WI38 (cell line): ENCODE data around the gene AKR1C2.
"Not testable (repeated sequence)": the region's sequence is repeated elsewhere in the genome, so short reads cannot be mapped to it uniquely, and the experiment has no call there.

Experiments
- H3K4me3 ChIP-seq: 2 replicates; pipeline ENCODE4 v1.5.1; 2011; ENCODE audit warnings: low read depth, mild to moderate bottlenecking, control low read depth, low read length
- CTCF ChIP-seq: IDR thresholded peaks from 2 replicates; pipeline ENCODE4 v1.5.1; 2012; ENCODE audit warnings: low read depth, mild to moderate bottlenecking, control low read depth, low read length

AKR1C2 gene

GRCh38 chr10:4965763-4966162, 37.9 kb downstream of the AKR1C2 start:
- not testable (repeated sequence) for H3K4me3 ChIP-seq

- H3K4me3 ChIP-seq: not testable (repeated sequence)
Measured at GRCh38 chr10:4963815-4964154, 39.9 kb downstream of the AKR1C2 start.

GRCh38 chr10:4962876-4963814, 40.5 kb downstream of the AKR1C2 start, which contains the start of gene AKR1C1:
AKR1C1 (plus strand) TSS chr10:4963415; CDS start chr10:4963445, 30 bp downstream.
- H3K4me3 ChIP-seq: not testable (repeated sequence)

- not testable (repeated sequence) for H3K4me3 ChIP-seq
Measured at GRCh38 chr10:4962308-4962707, 41.3 kb downstream of the AKR1C2 start.

- not testable (repeated sequence) for H3K4me3 ChIP-seq
Measured at GRCh38 chr10:4961558-4961957, 42.1 kb downstream of the AKR1C2 start.

- H3K4me3 ChIP-seq: not testable (repeated sequence)
Measured at GRCh38 chr10:4956955-4957645, 46.6 kb downstream of the AKR1C2 start.

GRCh38 chr10:4956088-4956487, 47.6 kb downstream of the AKR1C2 start:
- not testable (repeated sequence) for H3K4me3 ChIP-seq

GRCh38 chr10:4953405-4953804, 50.3 kb downstream of the AKR1C2 start:
- no peak for TF ChIP-seq CTCF

GRCh38 chr10:4951512-4952162, 52.0 kb downstream of the AKR1C2 start:
- not testable (repeated sequence) for H3K4me3 ChIP-seq

More at GRCh38 chr10:4953405-4953804, 50.3 kb downstream of the AKR1C2 start:
- no peak overlapping the region for H3K4me3 ChIP-seq

GRCh38 chr10:4947635-4948596, 55.7 kb downstream of the AKR1C2 start:
- no peak overlapping the region for H3K4me3 ChIP-seq
- TF ChIP-seq CTCF: no peak

- no peak for TF ChIP-seq CTCF
- H3K4me3 ChIP-seq: no peak overlapping the region
Measured at GRCh38 chr10:4947039-4947634, 56.5 kb downstream of the AKR1C2 start.
